GM12872 (cell line): ENCODE measurements around the gene LGR4.

Experiments used
- CTCF ChIP-seq: IDR thresholded peaks from 3 replicates; pipeline ENCODE4 v1.5.1; 2011; ENCODE audit warnings: low read depth, mild to moderate bottlenecking, low read length, moderate library complexity; ENCODE audit not compliant: insufficient read depth

The LGR4 gene

GRCh38 chr11:27355575-27356104 is 117.0 kb downstream of the LGR4 start:
- no peak for TF ChIP-seq CTCF

GRCh38 chr11:27354359-27354965 is 118.1 kb downstream of the LGR4 start:
- TF ChIP-seq CTCF: no peak

GRCh38 chr11:27353593-27354358 is 118.8 kb downstream of the LGR4 start:
- no peak for TF ChIP-seq CTCF

- TF ChIP-seq CTCF: no peak
Observed at GRCh38 chr11:27352781-27353180, 119.8 kb downstream of the LGR4 start.

- no peak for TF ChIP-seq CTCF
Observed at GRCh38 chr11:27350511-27350910, 122.1 kb downstream of the LGR4 start.

GRCh38 chr11:27349919-27350318 is 122.7 kb downstream of the LGR4 start:
- TF ChIP-seq CTCF: no peak

- no peak for TF ChIP-seq CTCF
Observed at GRCh38 chr11:27348340-27348873, 124.2 kb downstream of the LGR4 start.
